Stimulated activated effector memory CD8-positive, alpha-beta T cell treated with anti-CD3 and anti-CD28 coated beads, Interleukin-12 subunit alpha, Interleukin-12 subunit beta, amount 100 ng/mL, for 72 hours (primary cell): ENCODE measurements around the gene FER1L5.
A peak's percentile ranks its signal among the peaks of the same experiment; 100 is the strongest.
"Not testable (repeated sequence)": the region's sequence is repeated elsewhere in the genome, so short reads cannot be mapped to it uniquely, and the experiment has no call there.

Experiments
- ATAC-seq: fragments of 150-1000 bp; cut with Tn5 transposase; 2 replicates; pipeline ENCODE4 v1.10.0; 2021
- DNase-seq, 2 donors: peaks; one replicate each; pipeline ENCODE4 v3.0.0; 2021 to 2022; ENCODE audit warnings: low spot score in 2 of 2
- H3K27ac Mint-ChIP-seq: one replicate; pipeline ENCODE4 v1.8.0; 2022; ENCODE audit warnings: mild to moderate bottlenecking, mixed read lengths
- H3K36me3 Mint-ChIP-seq: one replicate; pipeline ENCODE4 v1.8.0; 2022; ENCODE audit warnings: mild to moderate bottlenecking, mixed read lengths
- H3K4me1 Mint-ChIP-seq: one replicate; pipeline ENCODE4 v1.8.0; 2022; ENCODE audit warnings: mixed read lengths
- H3K4me3 Mint-ChIP-seq: one replicate; pipeline ENCODE4 v1.8.0; 2022; ENCODE audit warnings: mild to moderate bottlenecking, mixed read lengths
- H3K9me3 Mint-ChIP-seq: one replicate; pipeline ENCODE4 v1.8.0; 2022; ENCODE audit warnings: mixed read lengths

FER1L5 gene

GRCh38 chr2:96623116-96623515 lies 19.4 kb upstream of the FER1L5 start:
- no peak for ATAC-seq
- peaks cover 84% of the 10 kb centered on the region for H3K36me3 Mint-ChIP-seq
- peaks cover 26% of the 10 kb centered on the region for H3K4me1 Mint-ChIP-seq
- no peak for DNase-seq
- no peak overlapping the region for H3K4me3 Mint-ChIP-seq
- no peaks in the 10 kb centered on the region for H3K9me3 Mint-ChIP-seq
- peak overlapping the region; percentile 18 for H3K27ac Mint-ChIP-seq

DNA sequence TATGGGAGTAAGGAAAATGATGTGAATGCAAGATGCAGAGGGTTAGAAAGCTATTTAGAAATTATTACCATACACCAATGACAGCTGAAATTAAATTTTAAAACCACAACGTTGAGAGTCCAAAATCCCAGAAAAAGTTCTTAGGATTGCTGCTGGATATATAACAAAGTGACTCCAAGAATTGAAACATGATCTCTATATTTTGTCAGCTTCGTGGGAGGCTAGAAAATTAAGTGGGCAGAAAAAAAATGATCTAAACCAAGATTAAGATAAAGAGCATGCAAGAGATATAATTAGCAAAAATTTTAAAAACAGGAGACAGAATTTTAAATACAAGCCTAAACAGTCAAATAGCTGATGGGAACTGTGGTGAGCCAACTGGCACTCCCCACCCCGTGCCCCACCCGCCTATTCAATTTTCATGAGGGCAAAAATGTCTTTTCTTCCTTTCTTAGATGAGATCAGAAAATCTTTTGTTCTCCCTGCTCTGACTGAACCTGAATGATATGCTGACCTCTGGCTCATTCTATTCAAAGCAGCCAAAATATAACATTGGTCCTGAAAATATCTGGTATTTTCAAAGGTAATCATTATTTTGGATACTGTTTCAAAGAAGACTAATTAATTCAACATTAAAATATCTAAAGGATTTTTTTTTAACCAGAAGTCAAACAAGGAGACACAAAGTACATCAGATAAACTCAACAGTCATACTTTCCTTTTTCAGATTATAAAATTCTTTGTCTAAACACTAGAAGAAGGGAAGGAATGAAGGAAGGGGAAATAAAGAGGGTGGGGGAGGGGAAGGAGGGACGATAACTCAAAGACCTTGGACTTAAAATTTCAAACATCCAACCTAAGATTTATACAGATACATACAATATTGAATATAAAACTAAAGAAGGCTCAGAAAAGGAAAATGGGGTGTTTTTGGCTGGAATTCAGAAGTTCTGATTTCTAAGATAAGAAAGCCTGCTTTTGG lies 16.7 kb upstream of the FER1L5 start:
- ATAC-seq = no peak
- H3K27ac Mint-ChIP-seq = no peak overlapping the region

GRCh38 chr2:96626553-96626942 lies 16.0 kb upstream of the FER1L5 start:
- H3K4me3 Mint-ChIP-seq = no peak overlapping the region
- DNase-seq (no peak), ATAC-seq (no peak)
- H3K4me1 Mint-ChIP-seq = peaks cover 18% of the 10 kb centered on the region
- H3K36me3 Mint-ChIP-seq = peaks cover 84% of the 10 kb centered on the region
- H3K9me3 Mint-ChIP-seq = no peaks in the 10 kb centered on the region
- peak overlapping the region; percentile 23 for H3K27ac Mint-ChIP-seq

More for the DNA sequence above, 16.7 kb upstream of the FER1L5 start:
- Mint-ChIP-seq H3K36me3 (peaks cover 84% of the 10 kb centered on the region), H3K9me3 (no peaks in the 10 kb centered on the region), H3K4me3 (no peak overlapping the region), H3K4me1 (peaks cover 18% of the 10 kb centered on the region)
- DNase-seq = no peak

DNA sequence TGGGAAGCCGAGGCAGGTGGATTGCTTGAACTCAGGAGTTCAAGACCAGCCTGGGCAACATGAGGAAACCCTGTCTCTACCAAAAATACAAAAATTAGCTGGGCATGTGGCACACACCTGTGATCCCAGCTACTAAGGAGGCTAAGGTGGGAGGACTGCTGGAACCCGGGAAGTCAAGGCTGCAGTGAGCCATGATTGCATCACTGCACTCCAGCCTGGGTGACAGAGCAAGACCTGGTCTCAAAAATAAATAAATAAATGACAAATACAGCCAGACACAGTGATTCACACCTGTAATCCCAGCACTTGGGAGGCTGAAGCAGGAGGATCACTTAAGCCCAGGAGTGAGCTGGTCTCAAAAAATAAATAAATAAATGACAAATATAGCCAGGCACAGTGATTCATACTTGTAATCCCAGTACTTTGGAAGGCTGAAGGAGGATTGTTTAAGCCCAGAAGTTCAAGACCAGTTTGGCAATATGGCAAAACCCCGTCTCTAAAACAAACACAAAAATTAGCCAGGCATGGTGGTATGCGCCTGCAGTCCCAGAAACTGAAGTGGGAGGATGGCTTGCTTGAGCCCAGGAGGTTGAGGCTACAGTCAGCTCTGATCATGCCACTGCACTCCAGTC lies 10.6 kb upstream of the FER1L5 start:
- H3K4me3 Mint-ChIP-seq = no peak overlapping the region
- no peaks in the 10 kb centered on the region for H3K9me3 Mint-ChIP-seq
- no peak for DNase-seq
- H3K36me3 Mint-ChIP-seq = peaks cover 100% of the 10 kb centered on the region
- H3K27ac Mint-ChIP-seq = no peak overlapping the region
- H3K4me1 Mint-ChIP-seq = peaks cover 30% of the 10 kb centered on the region
- ATAC-seq = no peak

DNA sequence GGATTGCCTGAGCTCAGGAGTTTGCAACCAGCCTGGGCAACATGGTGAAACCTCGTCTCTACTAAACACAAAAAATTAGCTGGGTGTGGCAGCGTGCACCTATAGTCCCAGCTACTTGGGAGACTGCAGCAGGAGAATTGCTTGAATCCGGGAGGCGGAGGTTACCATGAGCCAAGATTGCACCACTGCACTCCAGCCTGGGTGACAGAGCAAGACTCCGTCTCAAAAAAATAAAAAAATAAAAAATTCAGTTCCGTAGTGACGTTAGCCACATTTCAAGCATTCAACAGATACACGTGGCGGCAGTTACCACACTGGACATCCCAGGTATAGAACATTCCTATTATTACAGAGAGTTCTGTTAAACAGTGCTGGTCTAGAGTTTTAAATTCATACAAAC lies 8.9 kb upstream of the FER1L5 start:
- Mint-ChIP-seq H3K36me3 (peaks cover 98% of the 10 kb centered on the region), H3K27ac (no peak overlapping the region), H3K4me3 (no peak overlapping the region), H3K9me3 (no peaks in the 10 kb centered on the region), H3K4me1 (peaks cover 30% of the 10 kb centered on the region)
- ATAC-seq = no peak
- DNase-seq = no peak

GRCh38 chr2:96636551-96637171 lies 5.9 kb upstream of the FER1L5 start:
- H3K9me3 Mint-ChIP-seq = no peaks in the 10 kb centered on the region
- H3K4me1 Mint-ChIP-seq = peaks cover 30% of the 10 kb centered on the region
- DNase-seq = no peak
- H3K36me3 Mint-ChIP-seq = peaks cover 68% of the 10 kb centered on the region
- peak overlapping the region; percentile 90 for H3K4me3 Mint-ChIP-seq
- peak overlapping the region; percentile 97 for H3K27ac Mint-ChIP-seq
- ATAC-seq = no peak

GRCh38 chr2:96637385-96638143 lies 5.0 kb upstream of the FER1L5 start:
- Mint-ChIP-seq H3K4me1 (peaks cover 30% of the 10 kb centered on the region), H3K27ac (peak overlapping the region; percentile 97), H3K4me3 (peak overlapping the region; percentile 90), H3K36me3 (peaks cover 59% of the 10 kb centered on the region), H3K9me3 (no peaks in the 10 kb centered on the region)
- peak; percentile 90 for ATAC-seq
- DNase-seq = peak in 1 of 2 donors; percentile 86

DNA sequence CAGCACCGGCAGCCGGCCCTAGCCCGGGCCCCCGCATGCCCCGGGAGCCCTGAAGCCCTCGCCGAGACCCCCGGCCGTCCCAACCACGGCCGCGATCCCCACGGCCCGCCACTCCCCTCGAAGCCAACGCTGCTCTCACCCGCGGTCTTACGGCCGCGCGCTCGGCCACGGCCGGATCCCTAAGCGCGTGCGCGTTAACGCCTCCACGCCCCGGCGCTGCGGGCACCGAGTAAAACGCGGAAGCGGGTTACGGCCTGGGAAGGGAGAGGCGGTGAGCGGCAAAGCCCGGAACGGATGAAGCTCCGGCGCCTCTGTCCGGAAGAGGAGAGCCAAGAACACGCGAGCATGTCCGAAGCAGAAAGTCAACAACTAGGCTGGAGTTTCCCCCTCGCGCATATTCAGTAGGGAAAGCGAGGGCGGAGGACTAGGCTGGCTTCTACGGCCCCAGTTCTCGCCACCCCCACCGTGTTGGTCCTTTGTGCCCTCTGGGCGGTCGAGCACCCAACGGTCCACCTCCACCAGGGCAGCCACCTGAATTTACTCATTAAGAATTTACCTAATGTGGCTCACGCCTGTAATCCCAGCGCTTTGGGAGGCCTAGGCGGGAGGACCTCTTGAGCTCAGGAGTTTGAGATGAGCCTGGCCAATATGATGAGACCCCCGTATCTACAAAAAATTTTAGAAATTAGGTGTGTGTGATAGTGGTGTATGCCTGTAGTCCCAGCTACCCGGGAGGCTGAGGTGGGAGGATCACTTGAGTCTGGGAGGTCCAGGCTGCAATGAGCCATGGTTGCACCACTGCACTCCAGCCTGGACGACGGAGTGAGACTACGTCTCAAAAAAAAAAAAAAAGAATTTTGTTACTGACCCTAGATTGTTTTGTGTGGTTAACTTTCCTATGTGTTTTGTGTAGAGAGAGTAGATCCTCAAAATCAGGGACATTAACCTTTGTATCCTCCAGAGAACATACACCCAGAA lies 4.1 kb upstream of the FER1L5 start, which contains the start of gene KANSL3:
Gene KANSL3 (minus strand): TSS at position 169 of the 978 bp plus-strand sequence. CDS start 1,177 bp downstream, outside the sequence.
- Mint-ChIP-seq H3K27ac (peak within 1 kb of the TSS; percentile 97), H3K4me1 (peaks cover 30% of the 10 kb centered on the region), H3K4me3 (peak within 1 kb of the TSS; percentile 90), H3K9me3 (no peaks in the 10 kb centered on the region), H3K36me3 (peaks cover 50% of the 10 kb centered on the region)
- peak; percentile 99 for DNase-seq
- ATAC-seq = peak; percentile 86

DNA sequence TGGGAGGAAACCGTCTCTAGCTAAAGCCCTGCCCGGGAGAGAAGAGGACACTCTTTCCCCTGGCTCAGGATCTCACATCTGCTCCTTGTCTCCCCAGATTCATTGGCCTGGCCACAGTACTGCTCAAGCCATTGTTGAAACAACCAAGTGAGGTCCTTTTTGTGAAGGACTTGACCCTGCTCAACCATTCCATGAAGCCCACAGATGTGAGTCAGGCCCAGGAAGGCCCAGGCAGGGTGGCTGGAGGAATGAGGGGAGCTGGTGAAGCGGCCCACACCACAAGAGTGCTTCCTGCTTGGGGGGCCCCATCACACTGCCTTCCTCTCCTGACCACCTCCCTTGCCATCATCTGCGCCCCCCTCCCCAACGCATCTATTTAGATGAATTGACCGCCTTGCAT lies 5.1 kb downstream of the FER1L5 start:
- Mint-ChIP-seq H3K36me3 (no peaks in the 10 kb centered on the region), H3K4me3 (no peak overlapping the region), H3K27ac (peak overlapping the region; percentile 30), H3K9me3 (no peaks in the 10 kb centered on the region), H3K4me1 (no peaks in the 10 kb centered on the region)
- DNase-seq = no peak
- ATAC-seq = no peak

GRCh38 chr2:96648306-96648930 lies 5.9 kb downstream of the FER1L5 start:
- H3K27ac Mint-ChIP-seq = no peak overlapping the region
- no peaks in the 10 kb centered on the region for H3K36me3 Mint-ChIP-seq
- no peaks in the 10 kb centered on the region for H3K9me3 Mint-ChIP-seq
- no peaks in the 10 kb centered on the region for H3K4me1 Mint-ChIP-seq
- no peak for DNase-seq
- no peak overlapping the region for H3K4me3 Mint-ChIP-seq
- ATAC-seq = no peak

GRCh38 chr2:96649342-96649741 lies 6.8 kb downstream of the FER1L5 start:
- no peak overlapping the region for H3K4me3 Mint-ChIP-seq
- no peaks in the 10 kb centered on the region for H3K9me3 Mint-ChIP-seq
- H3K4me1 Mint-ChIP-seq = no peaks in the 10 kb centered on the region
- ATAC-seq (no peak), DNase-seq (no peak)
- H3K36me3 Mint-ChIP-seq = no peaks in the 10 kb centered on the region
- no peak overlapping the region for H3K27ac Mint-ChIP-seq

DNA sequence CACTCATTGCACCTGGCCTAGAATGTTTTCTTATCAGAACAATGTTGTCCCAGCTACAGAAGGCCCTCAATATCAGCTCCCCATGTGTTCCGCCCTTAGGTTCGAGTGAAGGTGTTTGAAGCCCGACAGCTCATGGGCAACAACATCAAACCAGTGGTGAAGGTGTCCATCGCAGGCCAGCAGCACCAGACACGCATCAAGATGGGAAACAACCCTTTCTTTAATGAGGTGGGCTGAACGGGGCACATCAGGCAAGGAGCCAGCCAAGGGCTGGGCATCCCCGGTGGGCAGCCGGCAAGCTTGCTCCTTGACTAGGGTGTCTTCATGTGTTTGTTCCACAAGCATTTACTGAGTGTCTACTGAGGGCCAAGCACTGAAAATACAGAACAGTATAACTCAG lies 9.2 kb downstream of the FER1L5 start:
- Mint-ChIP-seq H3K4me1 (no peaks in the 10 kb centered on the region), H3K36me3 (no peaks in the 10 kb centered on the region), H3K4me3 (no peak overlapping the region), H3K27ac (no peak overlapping the region), H3K9me3 (no peaks in the 10 kb centered on the region)
- ATAC-seq (no peak), DNase-seq (no peak)

GRCh38 chr2:96654791-96655190 lies 12.2 kb downstream of the FER1L5 start:
- not testable (repeated sequence) for DNase-seq, H3K36me3 Mint-ChIP-seq, ATAC-seq, H3K9me3 Mint-ChIP-seq, H3K4me3 Mint-ChIP-seq, H3K4me1 Mint-ChIP-seq, H3K27ac Mint-ChIP-seq
